Effector CD8-positive, alpha-beta T cell (primary cell): Measurements from ENCODE around the gene PARN.
"Not testable (repeated sequence)": the region's sequence is repeated elsewhere in the genome, so short reads cannot be mapped to it uniquely, and the experiment has no call there.

Source experiments
- DNase-seq: peaks from one replicate; lab custom pipeline; 2025; lab: John Stamatoyannopoulos, UW

Gene PARN

DNA sequence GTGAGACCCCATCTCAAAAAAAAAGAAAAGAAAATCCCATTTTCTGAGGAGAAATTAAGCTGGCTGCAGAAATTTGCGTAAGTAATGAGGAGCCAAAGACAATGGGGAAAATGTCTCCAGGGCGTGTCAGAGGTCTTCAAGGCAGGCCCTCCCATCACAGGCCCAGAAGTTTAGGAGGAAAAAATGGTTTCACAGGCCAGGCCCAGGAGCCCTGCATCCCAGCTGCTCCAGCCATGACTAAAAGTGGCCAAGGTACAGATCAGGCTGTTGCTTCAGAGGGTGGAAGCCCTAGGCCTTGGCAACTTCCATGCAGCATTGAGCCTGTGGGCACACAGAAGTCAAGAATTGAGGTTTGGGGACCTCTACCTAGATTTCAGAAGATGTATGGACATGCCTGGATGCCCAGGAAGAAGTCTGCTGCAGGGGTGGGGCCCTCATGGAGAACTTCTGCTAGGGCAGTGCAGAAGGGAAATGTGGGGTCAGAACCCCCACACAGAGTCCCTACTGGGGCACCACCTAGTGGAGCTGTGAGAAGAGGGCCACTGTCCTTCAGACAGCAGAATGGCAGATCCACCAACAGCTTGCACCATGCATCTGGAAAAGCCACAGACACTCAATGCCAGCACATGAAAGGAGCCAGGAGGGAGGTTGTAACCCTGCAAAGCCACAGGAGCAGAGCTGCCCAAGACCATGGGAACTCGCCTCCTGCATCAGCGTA is 55.2 kb downstream of the PARN start:
- not testable (repeated sequence) for DNase-seq

DNA sequence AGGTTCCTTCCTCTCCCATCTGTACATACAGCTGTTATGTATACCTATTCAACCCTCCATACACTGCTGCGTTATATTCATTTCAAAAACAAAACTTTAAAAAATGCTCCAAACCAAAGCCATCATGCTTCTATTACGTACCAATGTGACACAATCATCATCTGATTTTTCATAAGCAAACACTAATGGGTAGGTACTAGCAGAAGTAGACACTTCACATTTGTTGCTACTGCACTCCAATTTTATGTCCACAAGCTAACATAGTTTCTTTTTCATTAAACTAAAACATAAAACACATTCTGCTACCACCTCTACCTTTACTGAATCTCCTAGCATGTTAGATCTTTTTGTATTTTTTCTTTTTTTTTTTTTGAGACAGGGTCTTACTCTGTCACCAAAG is 57.5 kb downstream of the PARN start:
- DNase-seq: no peak

DNA sequence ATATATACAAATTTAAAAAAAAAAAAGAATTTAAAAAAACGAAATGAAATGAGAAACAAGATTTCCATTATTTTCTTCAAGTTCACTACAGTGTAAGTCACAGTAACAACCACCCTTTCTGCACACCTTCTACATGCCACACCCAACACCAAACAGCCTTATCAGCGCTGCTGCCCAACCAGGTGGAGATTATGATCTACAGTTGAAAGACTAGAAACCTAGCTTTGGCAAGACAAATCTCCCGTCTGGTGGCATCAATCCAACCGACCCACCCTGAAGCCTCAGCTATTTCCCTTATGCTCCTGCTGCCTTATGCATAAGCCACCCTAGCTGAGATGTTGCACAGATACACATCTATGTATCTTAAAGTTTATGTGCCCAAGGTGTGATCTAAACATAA is 60.8 kb downstream of the PARN start:
- DNase-seq: no peak

DNA sequence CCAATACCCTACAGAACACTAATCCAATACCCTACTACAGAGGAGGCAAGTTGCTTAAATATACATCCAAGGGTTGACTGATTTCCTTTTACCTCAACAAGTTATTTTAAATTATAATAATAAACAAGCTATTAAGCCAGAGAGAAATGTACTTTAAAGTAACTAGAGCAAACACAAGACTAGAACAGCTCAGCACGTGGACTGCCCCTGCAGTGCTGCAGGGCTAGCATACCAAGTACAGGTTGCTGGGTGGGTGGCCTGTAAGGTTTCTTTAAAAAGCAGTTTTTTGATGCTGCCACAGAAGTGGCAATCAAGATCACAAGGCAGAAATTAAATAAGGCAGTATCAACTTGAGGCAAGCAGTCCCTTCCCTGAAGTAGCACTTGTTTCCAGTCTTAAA is 63.5 kb downstream of the PARN start:
- DNase-seq: no peak

DNA sequence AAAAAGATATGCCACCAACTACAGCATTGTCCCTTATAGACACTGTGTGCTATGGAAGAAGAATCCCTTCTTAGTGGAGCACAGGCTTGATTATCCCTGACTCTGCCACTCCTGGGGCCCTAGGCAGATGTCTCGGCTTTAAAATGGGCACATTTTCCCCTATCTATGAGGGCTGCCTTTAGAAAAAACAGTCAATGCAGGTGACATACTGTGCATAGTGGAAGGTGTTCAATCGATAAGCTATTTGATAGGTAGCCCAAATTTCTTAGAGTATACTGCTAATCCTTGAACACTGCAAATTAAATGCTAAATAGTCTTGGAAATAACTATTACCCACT is 64.4 kb downstream of the PARN start:
- no peak for DNase-seq

DNA sequence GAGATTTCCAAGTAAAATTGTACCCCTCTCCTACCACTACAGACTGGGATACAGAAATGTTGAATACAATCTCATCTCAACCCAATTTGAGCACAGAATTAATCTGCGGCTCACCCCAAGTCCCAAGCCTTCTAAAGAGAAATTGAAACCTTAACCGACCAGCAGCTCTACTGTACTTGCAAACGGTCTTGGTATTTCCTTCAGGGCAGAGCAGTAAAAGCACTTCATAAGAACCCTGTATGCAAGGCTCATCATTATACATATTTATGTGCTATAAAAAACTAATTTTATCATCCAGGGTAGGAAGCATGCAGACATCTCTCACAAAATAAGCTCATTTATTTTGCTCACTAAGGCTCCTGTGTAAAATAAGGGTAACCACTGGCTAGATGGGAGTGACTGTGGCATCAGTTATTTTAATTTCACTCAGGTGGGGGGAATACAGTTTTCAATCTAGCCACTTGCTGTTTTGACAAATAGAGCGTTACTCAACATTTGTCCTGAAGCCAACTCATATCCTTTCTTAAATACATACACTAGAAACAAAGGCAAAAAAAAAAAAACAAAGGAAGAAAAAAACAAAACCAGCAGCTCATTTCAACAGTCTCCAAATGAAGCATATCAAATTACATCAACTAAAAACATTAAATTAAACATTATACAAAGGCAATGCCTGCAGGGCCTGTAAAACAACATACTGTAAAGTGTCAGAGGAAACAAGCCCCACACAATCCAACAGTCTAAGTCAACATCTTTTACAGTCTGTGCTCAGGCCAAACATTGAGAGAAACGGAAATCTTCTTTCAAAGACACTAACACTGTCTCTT is 65.0 kb downstream of the PARN start:
- no peak for DNase-seq

DNA sequence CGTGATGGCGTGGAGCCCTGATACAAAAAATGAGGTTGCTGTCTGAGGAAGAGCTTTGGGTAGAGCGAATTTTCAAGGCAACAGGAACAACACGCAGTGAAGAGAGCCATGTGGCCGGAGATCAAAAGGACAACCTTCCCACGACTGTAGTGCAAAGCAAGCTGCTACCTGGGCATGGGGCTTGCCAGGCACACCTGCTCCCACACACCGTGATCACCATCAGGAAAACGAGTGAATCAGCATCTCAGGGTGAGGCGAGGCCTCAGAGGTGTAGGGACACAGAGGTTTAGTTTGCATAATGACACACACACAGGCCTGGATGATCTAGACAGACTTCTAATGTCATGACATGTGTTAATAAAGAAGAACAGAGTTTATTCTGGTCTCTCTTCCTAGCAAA is 65.7 kb downstream of the PARN start:
- DNase-seq: no peak

DNA sequence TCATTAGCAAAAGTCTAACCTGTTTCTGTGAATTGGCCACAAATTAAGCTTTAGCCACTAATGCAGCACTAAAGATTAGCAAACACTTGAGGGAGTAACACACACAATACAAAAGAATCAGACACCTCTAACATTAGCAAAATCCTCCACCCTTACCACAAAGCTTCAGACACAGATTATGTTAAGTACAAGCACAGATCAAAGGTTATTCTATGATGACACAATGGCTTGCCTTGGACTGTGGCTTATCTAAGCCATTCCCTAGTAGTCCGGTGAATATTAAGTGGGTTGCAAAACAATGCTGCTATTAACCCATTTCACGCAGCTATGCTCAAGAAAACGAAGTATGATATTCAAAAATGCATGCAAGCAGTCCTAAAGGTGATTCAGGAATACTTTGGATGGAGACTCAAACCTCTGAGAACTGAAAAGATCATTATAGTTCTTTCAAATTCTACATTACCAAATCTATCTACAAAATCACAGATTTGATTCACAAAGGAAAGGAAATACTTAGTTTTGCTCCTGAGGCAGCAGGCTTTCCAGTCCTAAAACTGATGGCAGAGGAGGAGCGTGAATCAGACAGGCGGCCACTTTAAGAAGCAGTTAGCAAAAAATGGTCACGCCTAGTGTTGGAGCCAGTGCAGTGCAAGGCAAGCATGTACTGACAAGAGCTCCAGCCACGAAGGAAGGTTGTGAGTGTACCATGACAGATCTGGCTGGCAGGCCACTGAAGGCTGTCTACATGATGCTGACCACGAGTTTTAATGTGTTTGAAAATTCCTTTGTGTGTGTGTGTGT is 67.2 kb downstream of the PARN start:
- no peak for DNase-seq

DNA sequence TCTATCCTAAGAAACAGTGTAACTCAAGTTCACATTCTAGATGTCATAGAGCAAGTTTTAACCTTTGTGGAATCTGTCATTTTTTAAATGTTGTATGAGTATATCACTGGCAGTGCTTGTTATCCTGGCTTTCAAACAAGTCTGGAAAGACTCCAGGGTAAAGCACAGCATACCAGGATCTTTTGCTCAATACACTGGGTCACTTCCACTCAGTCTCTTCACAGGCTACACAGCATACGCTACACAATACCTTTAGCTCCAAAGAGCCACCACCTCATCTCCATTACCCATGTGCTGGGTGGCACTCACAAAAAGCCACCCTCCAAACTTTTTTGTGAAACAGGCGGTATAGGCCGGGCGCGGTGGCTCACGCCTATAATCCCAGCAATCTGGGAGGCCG is 69.5 kb downstream of the PARN start:
- DNase-seq: no peak

DNA sequence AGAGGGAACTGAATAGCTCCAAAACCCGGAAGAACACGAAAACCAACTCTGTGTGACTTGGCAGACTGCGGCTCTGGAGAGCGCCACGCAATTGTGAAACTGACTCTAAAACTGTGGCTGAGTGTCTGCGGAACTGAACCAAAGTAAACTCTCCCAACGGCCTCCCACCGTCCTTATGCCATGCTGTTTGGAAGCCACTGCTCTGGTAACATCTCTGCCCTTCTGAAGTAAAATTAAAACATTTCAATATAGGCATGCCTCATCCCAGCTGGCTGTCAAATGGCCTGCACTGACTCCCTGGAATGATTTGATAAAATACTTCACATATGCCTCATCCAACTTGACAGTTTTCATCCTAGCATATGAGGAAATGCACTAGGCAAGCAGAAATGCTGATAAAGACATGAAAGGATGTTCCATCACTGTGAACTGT is 70.2 kb downstream of the PARN start:
- DNase-seq: no peak

DNA sequence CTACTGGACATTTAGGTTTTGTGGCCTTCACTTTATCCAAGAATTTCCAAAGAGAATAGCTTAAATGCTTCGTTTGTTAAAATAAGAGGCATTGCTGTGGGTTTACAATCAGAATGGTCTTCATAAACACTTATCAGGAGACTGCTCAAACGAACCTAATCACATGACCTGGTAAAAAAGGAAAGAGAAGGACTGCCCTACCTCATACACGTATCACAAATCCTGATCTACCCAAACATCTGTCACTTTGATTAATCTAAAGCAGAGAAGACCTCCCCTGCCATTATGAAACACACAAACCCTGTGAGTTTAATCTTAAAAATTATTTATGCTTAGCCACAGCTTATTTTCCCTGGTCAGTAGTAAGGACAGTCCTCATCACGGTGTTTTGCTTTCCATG is 76.6 kb downstream of the PARN start:
- DNase-seq: no peak

DNA sequence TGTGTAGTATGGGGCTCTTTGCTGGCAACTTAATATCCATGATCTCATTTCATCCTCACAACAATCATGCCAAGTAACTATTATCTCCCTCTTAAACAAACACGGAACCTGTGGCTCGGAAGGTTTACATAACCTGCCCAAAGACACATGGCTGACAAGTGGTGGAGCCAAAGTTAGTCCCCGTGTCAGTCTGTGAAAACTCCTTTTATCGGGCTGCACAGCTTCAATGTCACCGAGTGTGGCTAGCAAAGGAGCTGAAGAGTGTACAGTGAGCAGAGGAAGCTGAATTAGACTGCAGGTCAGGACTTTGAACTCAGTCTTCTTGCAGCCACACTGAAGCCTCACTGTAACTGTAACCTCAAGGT is 80.3 kb downstream of the PARN start:
- DNase-seq: no peak

DNA sequence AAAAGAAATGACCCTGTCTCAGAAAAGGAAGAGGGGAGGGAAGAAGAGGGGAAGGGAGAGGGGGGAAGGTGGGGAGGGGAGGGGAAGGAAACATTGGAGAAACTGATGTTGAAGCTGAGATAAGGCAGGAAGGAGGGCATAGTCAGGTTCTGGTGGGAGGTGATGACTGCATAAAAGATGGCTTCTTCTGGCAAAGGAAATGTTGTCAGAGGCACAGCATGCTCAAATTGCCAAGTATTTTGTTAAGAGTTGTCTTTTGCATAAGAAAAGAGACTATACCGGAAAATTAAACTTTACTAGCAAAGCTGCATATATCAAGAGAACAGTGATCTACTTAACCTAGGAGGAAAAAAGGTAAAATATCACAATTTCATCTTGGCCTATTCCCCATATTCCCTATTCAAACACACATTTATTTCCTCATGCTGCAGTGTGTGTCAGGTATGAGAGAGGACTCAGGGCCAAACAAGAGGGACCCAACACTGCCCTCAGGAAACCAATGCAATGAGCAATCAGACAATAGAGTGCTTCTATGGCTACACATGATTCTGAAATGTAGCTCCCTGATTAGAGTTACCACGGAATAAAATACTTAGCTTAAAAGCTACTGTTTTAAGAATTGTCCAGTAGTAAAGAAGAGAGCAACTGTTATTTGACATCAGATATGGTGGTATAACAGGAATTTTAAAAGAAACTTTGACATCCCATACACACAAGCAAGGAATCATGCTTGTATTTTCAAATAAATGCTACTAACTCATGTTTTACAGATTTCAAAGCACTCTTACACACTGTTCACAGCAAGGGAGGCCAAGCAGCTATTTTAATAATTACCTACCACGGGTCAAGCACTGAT is 80.9 kb downstream of the PARN start:
- DNase-seq: no peak

DNA sequence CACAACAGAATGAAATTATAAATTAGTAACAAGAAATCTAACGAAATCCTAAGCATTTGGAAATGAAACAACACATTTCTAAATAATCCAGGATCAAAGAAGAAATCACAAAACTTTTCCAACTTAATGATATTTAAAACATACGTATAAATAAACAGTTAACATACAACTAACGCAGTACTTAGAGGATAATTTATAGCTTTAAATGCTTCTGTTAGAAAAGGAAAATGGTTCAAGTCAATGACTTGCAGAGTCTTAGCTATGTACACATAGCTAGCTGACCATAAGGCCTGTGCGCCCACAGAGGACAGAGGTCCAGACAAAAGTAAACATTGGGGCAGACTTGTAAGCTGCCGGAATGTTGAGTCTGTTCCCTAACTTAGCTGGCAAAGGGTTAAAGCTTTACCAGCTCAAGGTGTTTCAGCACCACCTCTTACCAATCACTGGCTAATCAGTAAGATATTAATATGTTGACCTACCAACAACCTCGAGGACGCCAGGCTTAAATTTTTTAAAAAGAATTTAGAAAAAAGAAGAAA is 84.6 kb downstream of the PARN start:
- no peak for DNase-seq

DNA sequence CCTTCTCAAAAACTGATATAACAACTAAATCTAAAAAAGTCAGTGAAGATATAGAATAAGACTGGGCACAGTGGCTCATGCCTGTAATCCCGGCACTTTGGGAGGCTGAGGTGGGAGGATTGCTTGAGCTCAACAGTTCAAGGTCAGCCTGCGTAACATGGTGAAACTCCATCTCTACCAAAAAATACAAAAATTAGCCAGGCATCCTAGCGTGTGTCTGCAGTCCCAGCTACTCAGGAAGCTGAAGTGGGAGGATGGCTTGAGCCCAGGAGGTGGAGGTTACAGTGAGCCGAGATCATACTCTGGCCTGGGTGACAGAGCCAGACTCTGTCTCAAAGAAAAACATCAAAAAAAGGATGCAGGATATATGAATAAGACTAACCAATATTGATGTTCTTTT is 85.2 kb downstream of the PARN start:
- not testable (repeated sequence) for DNase-seq

DNA sequence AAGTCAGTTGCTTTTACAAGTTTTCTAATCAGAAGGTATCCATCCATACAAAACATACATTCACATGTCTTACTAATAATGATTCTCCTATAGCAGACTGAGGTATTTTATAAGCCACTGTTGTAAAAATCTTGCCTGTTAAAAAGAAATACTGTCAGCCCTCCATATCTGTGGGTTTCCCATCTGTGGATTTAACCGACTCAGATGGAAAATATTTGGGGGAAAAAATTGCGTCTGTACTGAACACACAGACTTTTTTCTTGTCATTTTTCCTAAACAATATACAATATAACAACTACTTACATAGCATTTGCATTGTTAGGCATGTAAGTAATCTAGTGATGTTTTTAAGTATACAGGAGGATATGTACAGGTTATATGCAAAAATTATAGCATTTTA is 90.4 kb downstream of the PARN start:
- no peak for DNase-seq

DNA sequence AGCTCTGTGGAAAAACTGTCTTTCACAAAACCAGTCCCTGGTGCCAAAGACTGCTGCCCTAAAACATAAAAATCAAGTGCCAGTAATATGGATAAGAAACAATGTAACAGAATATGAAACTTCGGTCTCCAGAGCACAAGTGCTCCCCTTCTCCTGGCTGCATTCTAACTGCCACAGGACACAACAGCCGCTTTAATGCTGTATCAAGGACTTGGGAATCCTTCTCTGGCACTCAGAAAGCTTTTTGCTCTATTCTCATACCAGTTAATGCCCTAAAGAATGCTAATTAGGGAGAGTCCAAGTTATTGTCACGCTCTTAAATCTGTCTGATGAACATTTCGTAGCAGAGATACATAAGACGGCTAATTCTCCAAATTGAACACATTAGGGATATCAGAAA is 90.9 kb downstream of the PARN start:
- no peak for DNase-seq

DNA sequence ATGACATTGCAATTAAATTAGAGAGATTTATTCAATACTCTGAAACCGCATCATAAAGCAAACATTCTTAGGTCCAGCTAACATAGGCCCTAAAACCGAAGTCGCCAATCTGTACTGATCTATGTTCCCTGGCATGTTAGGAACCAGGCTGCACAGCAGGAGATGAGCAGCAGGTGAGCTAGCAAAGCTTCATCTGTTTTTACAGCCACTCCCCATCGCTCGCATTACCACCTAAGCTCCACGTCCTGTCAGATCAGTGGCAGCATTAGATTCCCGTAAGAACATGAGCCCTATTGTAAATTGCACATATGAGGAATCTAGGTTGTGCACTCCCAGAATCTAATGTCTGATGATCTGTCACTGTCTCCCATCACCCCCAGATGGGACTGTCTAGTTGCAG is 91.5 kb downstream of the PARN start:
- DNase-seq: no peak

DNA sequence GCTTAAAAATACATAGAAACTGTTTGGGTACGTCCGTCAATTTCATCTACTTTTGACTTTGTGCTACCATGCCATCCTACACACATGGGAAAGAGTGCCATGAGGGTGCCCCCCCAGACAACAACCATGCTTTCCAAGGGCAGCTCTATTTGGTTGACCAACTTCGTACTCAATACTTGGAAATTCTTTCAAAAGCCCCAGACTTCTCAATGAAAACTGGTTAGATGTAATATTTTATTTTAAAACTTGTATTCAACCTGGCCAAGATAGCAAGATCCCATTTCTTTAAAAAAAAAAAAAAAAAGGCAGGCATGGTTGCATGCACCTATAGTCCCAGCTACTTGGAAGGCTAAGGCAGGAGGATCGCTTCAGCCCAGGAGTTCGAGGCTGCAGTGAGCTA is 98.4 kb downstream of the PARN start:
- no peak for DNase-seq

DNA sequence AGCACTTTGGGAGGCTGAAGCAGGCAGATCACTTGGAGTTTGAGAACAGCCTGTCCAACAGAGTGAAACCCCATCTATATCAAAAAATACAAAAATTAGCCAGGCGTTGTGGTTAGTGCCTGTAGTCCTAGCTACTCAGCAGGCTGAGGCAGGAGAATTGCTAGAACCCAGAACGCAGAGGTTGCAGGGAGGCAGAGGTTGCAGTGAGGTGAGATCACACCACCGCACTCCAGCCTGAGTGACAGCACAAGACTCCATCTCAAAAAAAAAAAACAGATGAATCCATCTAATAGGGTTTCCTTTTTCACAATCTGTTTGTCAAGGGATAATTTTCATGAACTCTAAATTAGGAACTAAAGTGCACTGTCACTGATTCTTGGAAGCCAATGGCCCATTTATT is 99.0 kb downstream of the PARN start:
- no peak for DNase-seq

DNA sequence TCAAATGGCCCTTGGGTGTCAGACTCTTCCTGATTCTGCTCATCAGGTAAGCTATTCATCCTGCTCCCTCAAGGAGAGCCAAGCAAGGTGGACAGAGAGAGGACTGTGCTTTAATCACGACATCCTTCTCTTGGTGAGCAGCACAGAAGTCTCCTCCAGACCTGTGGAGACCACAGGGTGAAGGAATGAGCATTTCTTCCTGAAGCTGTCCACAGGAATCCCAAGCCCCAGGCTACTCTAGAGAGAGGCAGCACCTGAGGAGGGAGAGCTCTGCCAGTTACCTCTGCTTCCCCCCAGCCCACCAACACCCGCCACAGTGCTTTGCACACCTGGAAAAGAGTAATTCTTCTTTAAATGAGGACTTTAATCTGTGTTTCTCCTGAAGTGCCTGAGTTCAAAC is 100.0 kb downstream of the PARN start:
- DNase-seq: no peak
